SIG-M5 (cell line): ENCODE data around the gene GSN.

Experiments
- DNase-seq: peaks from one replicate; lab custom pipeline; 2025; lab: John Stamatoyannopoulos, UW

Gene GSN

DNA sequence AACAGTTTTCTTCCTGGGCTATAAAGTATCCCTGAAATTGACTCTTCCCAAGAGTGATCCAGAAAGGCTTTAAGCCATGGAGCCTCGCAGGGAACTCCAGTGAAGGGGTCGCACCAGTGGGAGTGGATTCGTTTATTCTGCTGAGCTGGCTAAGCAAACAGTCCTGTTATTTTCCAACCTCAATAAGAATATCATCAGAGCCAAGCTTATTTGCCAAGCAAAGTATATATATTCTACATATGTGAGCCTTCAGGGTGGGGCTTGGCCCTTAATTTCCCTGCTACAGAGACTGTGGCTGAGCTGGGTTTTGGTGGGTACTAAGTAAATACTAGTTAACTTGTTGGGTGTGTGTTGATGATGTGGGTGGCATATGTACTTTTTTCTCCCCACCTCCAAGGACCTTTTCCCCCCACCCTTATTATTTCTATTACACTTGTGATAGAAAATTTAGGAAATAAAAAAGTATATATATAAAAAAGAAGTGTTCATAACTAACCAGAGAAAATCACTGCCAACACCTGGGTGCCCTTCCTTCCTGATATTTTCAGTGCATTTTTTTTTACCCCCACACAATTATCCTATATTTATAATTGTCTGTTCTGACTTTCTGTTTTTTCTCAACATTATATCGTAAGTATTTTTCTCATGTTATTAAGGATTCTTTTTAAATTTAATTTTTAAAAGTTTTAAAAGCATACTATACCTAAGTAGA lies 5.3 kb downstream of the GSN start:
- no peak for DNase-seq

DNA sequence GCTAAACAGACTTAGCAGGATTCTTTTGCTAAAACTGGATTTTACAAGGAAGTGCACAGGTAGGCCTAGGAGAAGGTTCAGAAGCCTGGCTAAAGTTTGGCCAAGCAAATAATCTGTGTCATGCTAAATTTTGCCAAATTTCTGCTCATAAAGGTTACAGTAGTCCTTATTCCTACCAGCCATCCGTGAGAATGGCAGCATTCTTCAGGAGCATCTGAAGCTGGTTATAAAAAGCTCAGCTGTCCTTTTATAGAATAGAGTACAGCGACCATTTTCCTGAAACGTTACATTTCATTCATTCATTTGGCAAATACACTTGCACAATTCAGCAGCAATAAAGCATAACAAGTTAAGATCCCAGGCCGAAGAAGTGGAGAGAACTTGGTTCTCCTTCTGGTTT lies 6.9 kb downstream of the GSN start:
- DNase-seq: no peak

DNA sequence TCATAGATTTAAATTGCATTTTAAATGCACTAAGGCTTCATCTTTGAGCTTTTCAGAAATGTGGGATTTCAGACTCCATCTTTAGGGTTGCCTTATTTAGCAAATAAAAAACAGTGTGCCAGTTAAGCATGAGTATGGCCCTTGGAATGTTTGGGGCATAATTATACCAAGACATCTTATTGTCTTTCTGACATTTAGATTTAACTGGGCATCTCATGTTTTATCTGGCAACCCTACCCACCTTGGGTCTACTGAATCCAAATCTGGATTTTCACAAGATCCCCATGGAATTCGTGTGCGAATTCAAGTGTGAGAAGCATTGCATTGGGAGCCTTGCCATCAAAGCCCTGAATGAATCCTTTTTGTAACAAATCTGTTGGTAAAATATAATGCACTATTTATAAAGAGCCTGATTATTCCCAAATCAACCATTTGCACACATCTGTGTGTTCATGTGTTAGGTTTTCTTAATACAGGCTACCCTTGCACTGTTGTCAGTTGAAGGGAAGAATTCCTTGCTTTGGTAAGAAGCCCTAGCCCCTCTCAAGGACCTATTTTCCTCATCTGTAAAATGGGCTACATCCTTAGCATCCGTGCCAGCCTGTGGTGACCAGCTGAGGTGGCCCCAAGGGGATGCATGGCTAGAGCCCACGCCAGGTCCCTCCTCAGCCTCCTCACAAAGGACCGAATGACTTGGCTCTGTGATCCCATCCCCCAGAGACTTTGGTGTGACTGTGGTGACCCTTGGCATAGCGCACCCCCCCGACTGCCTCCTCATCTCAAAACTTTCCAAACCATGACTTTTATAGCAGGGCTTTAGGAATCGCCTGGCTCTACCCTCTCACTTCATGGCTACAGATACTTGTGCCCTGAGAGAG lies 8.1 kb downstream of the GSN start:
- no peak for DNase-seq

DNA sequence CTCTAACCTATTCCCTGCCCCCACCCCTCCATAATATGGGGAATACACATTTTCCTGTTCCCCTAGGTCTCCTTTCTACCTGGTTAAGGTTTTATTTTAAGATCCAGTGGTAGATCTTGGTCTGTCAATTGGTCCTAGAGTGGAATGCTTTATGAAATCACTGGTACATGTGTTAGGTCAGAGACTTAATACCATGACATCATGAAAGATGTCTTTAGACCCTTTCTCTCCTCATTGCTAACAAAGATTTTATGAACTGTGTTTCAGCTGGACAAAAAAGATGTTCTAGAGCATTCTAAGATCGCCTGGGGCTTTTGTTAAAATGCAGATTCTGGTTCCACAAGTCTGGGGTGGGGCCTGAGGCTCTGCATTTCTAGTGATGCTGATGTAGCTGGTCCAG lies 9.1 kb downstream of the GSN start:
- DNase-seq: no peak

DNA sequence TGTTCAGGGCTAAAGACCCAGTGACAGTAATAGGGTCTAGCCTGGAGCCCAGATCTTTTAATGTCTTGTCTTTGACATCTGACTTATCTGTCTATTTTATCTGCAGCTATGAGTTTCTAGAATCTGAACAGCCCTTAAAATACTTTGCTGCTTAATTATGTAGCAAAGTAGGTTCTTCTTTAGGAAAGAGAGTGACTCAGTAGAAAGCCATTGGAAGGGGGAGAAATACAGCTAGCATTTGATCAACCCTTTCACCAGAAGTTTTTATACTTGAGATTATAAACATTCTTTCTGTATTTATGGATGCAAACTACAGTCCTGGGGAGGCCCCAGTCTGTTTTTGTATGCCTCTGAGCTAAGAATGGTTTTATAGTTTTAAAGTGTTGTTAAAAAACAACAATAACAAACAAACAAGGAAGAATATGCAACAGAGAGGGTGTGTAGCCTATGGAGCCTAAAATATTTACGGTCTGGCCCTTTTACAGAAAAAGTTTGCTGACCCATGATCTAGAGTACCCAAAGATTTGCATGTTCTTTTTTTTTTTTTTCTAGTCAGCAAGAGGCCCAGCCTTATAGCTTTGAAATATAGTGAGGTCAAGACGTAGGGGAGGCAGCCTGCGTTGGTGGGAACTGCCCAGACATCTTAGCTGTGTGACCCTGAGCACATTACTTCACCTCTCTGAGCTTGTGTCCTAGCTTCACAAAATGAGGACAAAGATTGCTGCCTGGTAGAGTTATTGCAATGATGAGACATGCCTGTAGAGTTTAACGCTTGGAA lies 9.7 kb downstream of the GSN start:
- DNase-seq: no peak

DNA sequence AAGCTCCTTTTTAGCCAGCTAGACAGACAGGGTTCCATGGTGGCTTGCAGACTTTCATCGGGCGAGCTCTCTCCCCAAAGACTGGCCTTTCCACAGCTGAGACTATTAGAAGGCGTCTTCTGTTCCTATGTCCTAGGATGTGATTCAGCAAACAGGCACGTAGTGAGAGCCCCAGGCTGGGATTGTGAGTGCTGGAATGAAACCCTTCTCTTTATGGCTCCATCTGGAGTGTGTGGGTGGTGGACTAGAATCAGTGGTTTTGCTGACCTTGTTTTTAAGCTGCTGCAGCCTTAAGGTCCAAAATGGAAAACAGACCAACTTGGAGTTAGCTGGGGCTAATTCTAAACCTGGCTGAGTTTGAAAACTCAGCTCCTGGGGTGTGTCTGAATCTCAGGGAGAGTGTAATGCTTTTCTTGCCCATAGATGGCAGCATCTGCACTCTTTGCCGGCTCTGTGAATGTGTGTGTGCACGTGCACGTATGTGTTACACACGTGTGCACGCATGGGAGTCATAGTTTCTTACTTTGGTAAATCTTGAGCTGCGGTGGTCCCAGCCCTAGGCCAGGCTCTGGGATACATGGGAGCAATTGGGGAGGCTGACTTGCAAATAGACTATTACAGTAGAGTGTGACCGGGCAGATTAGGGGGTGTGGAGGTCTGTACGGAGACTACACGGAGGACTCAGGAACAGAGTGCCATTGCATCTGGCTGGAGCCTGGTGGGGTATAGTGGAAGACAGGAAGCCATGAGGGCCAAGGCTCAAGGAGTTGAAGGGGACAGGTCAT lies 10.7 kb downstream of the GSN start:
- DNase-seq: no peak

DNA sequence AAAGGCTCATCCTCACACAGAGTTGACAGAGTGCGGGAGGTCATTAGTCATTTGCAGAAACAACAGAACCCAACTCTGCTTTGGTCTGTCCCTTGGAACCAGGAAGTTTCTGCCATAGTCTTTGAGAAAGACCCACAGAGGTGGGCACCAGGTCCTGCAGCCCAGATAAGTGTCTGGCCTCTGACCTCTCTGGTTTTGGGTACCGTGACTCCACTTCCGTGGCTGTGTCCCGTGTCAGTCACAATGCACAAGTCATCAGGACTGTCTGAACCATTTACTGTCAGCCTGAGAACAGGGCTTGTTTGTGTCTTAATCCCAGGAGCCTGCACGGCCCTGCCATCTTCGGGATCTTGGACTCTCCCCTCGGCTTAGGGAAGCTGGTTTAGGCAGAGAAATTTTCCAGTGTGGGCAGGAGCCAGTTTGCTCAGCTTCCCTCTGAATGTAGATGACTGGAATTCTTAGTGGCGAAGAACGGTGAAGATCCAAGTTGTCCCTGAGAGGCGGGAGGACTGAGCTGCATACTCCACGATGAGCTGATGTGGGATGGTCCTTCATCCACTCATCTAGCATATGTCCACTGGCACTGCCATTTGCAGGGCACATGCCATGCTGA lies 11.9 kb downstream of the GSN start:
- DNase-seq: no peak

DNA sequence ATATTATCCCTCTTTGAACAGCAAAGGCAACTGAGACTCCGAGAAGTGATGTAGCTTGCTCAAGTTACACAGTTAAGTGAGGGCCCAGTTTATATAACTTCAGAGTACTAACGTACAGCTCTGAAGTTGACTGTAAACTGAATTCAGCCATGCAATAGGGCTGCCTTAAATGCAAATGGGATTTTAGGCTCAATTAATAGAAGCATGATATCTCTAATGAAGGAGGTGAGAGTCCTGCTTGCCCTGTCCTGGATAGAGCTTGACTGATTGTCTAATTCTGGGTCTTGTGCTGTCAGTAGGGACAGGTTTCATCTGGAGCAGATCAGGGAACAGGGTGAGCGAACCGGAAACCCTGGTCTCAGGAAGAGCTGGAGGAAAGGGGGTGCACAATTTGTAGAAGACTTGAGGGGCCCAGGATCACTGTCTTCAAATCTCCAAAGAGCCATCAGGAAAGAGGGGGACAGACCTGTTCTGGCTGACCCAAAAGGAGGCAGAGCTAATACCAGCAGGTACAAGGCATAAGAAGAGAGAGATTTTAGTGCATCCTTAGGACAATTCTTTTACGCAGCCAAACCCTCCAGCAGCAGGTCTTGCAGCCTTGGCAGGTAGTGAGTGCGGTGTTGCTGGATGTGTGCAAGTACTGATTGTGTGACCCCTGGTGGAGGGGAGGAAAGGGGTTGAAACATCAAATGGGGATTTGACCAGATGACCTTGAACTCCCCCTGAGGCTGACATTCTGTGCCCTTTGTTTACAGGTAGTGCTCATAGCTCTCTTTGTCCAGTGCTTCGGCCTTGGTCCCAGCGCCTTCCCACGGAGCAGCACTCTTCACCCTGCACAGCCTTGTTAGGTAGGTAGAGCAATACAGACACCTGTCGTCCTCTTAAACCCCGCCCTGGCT lies 13.0 kb downstream of the GSN start:
- no peak for DNase-seq

DNA sequence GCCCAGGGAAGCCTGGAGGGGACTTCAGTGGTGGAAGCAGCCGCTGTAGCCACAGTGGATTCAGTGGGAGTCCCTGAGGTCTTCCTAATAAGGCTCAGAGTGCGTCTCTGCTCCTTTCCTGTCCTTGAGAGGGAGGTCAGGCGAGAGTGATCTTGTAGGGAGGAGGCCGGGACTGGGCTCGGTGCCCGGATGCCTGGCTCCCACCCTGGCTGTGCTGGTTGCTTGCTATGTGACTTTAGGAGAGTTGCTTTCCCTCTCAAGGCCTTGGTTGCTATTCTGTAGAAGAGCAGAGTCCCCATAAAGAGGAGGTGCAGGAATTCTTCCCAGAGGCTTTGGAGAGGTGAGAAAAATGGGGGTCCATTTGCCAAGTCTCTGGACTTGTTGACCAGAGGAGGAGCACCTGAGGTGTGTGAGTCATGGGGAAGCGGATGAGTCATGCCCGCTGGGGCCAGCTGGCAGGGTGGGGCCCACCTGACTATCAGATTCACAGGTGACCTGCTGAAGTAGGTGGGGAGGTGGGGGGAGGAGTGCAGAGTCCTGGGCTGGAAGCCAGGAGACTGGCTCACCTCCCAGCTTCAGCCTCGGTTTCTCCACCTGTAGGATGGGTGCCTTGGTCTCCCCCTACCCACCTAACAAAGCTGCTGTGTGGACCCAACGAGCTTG lies 13.8 kb downstream of the GSN start:
- no peak for DNase-seq

DNA sequence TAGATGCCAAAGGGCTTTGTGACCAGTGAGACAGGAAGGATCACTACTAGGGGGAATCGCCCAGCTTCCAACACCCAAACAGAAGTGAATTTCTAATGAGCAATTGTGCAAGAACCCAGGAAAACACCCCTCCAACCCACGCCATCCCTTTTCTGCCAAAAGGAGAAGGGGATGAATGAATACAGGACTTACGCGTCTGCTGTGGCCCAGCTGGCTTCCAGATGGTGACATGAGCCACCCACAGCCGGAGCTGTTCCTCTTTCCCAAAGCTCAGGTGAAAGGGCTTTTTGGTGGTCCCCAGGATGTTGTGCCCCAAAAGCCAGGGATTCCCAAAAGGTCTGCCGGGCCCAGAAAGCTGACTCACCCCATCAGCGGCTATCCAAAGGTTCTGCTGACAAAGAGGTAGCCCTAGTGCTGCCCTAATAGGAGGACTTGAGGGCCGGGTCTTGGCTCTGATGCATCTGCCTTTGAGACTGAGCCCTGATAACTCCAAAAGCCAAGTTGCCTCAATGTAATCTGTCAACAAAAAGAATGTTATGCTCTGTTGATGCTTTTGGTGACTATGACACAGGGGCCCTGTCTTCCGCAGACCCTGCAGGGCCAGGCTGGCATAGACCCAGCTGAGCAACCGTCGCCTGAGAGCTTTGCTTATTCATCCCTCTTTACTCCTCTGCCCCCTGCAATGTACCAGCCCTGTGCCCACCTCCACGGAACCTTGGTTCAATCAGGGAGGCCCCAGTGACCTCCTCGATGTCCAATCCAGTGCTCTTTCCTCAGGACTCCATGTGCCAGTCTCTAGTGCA lies 14.5 kb downstream of the GSN start:
- no peak for DNase-seq

DNA sequence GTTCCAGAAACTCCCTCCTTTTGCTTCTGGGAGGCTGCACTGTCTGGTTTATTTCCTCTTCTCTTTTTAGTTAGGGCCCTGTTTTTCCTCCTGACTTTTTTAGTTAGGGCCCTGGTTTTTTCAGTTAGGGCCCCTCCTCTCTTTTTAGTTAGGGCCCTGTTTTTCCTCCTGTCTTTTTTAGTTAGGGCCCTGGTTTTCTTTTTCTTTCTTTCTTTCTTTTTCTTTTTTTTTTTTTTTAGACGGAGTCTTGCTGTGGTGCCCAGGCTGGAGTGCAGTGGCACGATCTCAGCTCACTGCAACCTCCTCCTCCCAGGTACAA lies 15.1 kb downstream of the GSN start:
- DNase-seq: no peak

DNA sequence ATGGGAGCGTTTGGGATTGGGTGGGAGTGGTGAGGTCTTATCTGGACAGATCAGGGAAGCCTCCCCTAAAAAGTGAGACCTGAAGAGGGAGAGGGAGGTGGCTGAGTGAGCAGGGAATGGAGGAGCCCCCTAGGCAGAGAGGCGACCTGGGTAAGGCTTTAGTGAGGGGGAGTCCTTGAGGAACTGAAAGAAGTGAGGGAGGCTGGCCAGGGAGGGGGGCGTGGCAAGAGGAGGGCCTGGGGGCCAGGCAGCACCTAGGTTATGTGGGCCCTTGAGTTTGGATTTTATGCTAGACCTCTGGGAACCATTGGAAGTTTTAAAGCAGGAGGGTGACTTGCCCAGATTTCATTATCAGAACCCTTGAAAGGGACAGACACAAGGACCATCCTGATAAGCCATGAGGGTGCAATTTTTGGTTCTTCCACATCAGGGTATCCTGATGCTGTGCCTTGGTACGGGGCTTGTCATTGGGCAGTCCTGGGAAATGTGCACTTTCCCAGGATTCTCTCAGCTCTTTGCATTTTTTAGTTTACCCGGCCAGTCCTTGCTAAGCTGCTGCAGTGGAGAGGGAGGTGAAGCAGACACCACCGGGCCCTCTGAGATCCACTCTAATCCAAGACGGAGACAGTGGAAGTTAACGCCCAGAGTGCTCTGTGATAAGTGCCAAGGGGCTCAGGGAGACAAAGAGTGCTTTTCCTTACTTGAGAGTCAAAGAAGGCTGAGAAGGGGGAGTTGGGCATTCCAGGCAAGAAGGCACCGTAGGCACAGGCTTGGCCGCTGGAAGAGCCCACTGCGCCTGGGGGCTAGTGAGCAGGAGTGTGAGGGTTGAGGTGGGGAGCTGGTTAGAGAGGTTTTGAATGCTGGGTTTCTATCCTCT lies 16.1 kb downstream of the GSN start:
- no peak for DNase-seq

DNA sequence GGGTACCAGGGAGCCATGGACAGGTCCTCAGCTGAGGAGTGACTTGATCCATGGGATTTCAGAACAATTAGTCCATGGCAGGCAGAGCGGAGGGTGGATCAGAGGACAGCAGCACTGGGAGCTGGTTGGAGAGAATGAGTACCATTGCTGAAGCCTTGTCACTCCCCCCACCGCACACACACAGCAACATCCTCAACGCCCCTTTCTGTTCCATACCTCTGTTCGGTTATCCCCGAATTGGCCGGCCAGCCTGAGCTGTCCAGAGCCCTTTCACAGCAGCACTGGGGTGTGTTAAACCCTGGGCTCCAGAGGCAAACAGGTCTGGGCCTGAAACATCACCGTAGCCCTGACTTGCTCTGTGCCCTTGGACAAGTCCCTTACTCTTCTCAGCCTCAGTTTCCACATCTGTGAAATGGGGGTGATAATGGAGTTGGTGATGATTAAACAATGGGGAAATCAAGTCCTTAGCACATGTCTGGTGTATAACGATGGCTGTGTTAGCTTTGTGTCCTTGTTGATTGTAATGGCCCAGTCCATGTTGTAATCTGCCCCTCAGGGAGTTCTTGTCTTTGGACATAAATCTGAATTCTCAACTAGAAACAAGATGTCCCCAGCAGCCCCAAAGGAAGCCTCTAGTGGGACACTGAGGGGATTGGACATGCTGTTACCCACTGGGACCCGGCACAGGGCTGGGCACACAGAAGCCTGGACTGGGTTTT lies 16.9 kb downstream of the GSN start:
- DNase-seq: no peak

DNA sequence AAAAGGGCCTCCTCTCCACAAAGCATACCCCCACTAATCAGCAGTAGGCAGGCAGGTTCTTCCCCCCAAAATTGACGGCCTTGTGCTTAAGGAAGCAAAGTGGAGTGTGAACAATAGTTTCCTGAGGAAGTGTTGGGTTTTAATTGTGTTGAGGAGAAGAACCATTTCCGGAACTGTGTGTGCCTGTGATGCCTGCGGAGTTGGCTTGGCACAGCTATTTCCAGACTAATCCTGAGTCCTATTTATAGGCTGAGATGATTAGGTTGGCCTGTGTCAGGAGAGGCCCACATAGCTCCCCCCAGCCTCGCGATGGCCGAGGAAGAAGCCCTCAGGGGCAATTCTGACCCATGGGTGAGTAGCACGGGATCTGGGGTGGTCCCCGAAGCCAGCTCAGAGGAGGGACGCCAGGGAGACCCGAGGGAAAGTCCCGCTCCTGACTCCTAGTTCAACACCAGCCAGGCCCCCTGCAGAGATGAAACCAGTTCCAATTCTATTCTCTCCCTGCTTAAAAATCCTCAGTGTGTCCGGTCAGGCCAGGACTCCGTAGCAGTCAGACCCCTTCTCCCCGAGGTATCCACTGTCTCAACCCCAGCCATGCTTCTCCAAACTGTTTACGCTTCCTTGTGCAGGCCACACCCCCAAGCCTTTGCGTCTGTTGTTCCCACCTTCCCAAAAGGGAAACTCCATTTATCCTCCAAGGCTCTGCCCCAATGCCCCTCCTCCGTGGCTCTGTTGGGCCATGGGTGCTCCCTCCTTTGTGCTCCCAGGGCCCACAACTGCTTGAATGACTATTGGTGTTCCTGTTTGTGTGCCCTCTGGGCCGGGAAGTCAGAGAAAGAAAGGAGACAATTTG lies 18.1 kb downstream of the GSN start:
- DNase-seq: no peak

DNA sequence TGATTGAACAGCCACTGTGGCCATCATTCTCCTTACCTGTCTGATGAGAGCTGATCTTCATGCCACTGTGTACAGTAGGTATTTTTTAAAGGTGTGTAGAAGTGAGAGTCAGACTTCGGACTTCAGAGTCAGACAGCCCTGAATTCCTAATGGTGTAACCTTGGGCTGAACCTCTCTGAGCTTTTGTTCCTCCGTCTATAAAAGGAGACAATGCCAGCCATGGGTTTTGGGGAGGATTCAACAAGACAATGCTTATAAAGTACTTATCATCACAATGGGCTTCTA lies 18.7 kb downstream of the GSN start:
- no peak for DNase-seq

DNA sequence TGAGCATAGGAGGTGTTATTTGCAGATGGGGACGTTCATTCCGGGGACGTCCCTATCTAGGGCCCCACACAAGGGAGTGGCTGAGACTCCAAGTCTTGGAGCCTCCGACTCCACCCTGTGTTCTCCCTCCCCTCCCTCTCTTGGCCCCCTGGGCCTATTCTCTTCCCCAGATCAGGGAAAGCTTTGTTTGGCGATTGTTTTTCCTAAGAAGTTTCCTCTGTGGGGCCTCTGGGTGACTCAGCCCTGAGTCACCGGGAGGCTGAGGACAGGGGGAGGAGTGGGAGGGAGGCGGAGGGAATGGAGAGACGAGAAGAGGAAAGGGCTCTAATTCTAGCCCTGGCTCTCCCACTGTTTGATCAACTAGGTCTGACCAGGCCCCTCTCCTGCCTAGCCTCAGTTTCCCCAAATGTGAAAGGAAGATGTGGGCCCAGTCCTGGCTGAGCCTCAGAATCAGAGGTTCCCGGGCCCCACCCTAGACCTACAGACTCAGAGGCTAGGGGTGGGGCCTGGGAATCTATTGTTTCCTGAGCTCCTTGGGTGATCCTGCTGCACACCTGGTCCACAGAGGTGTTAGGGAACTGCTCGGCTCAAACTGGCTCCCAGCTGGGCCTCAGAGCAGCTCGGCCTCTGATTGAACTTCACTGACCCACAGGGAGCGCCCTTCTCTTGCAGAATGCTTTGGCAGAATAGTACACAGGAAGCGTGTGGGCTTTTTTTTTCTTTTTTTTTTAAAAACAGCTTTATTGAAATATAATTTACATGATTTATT lies 19.2 kb downstream of the GSN start:
- peak; percentile 2 for DNase-seq
